Upper lobe of left lung (tissue), 4 donors: ENCODE results near the gene VIT.

Experiments used
- CTCF ChIP-seq, 6 experiments: fragments of 450-650 bp in 4 of 6; fragments of 200-600 bp in 2 of 6; sonication (generic) in 2 of 6; IDR thresholded peaks; one replicate each; pipeline ENCODE4 v1.5.1; 2016 to 2019; ENCODE audit warnings: antibody characterized with exemption in 6 of 6
- EP300 ChIP-seq, 4 donors: sonication (generic); formaldehyde crosslinking; IDR thresholded peaks; one replicate each; pipeline ENCODE4 v1.5.1; 2017; ENCODE audit warnings: antibody characterized with exemption in 4 of 4, control low read depth in 2 of 4
- POLR2A ChIP-seq, 4 donors: fragments of 450-650 bp; IDR thresholded peaks; one replicate each; pipeline ENCODE4 v1.5.1; 2016 to 2017; ENCODE audit warnings: antibody characterized with exemption in 4 of 4, mild to moderate bottlenecking in 2 of 4

GRCh38 chr2:36713310-36713709 is 16.8 kb downstream of the VIT start:
- TF ChIP-seq CTCF (IDR thresholded peaks at IDR 0.05) (no peak), EP300 (IDR thresholded peaks at IDR 0.05) (no peak), POLR2A (IDR thresholded peaks at IDR 0.05) (no peak)
